GM20000 (cell line): Measurements from ENCODE around the gene ARHGEF19.

Source experiments
- DNase-seq: peaks from one replicate; pipeline ENCODE4 v3.0.0; 2012; ENCODE audit warnings: low spot score
- CTCF ChIP-seq: IDR thresholded peaks from 2 replicates; pipeline ENCODE4 v1.5.1; 2012; ENCODE audit warnings: mild to moderate bottlenecking, control low read depth; ENCODE audit errors: extremely low read depth, missing control alignments

Gene ARHGEF19

GRCh38 chr1:16174886-16175598 is 37.4 kb downstream of the ARHGEF19 start:
- no peak for TF ChIP-seq CTCF
- no peak for DNase-seq

GRCh38 chr1:16174261-16174868 is 38.1 kb downstream of the ARHGEF19 start:
- no peak for DNase-seq
- TF ChIP-seq CTCF: no peak

GRCh38 chr1:16173447-16174260 is 38.8 kb downstream of the ARHGEF19 start:
- TF ChIP-seq CTCF: no peak
- DNase-seq: no peak

- DNase-seq: no peak
- no peak for TF ChIP-seq CTCF
Measured at GRCh38 chr1:16172964-16173446, 39.4 kb downstream of the ARHGEF19 start.

- no peak for TF ChIP-seq CTCF
- DNase-seq: no peak
Measured at GRCh38 chr1:16172218-16172830, 40.1 kb downstream of the ARHGEF19 start.

GRCh38 chr1:16171314-16172151 is 40.9 kb downstream of the ARHGEF19 start:
- TF ChIP-seq CTCF: no peak
- no peak for DNase-seq
